ENCODE results near the gene NCEH1. TPM values are rescaled to one million over a fixed set of nuclear protein-coding genes. Genes with fewer than 3 reads are reported as not detected.
"Not testable (repeated sequence)": the region's sequence is repeated elsewhere in the genome, so short reads cannot be mapped to it uniquely, and the experiment has no call there.

Gene NCEH1
- total RNA-seq, 1 donor from 2014 or later, result 8.4 TPM

GRCh38 chr3:172609750-172610149, 101.1 kb downstream of the NCEH1 start:
- DNase-seq, result no peak

- DNase-seq, result no peak
These were observed 102.3 kb downstream of the NCEH1 start for GRCh38 chr3:172608575-172608974.

- DNase-seq, result no peak
These were observed 103.4 kb downstream of the NCEH1 start for GRCh38 chr3:172607305-172608121.

- DNase-seq, result no peak
These were observed 104.8 kb downstream of the NCEH1 start for GRCh38 chr3:172606021-172606420.

- DNase-seq, result no peak
These were observed 105.8 kb downstream of the NCEH1 start for GRCh38 chr3:172604895-172605646.

- no peak for DNase-seq
These were observed 109.6 kb downstream of the NCEH1 start for GRCh38 chr3:172601066-172601832.

- no peak for DNase-seq
These were observed 110.2 kb downstream of the NCEH1 start for GRCh38 chr3:172600644-172601065.

- DNase-seq, result no peak
These were observed 112.0 kb downstream of the NCEH1 start for GRCh38 chr3:172598904-172599303.

- no peak for DNase-seq
These were observed 114.5 kb downstream of the NCEH1 start for GRCh38 chr3:172596394-172596706.

GRCh38 chr3:172595664-172596393, 115.0 kb downstream of the NCEH1 start:
- DNase-seq, result no peak

GRCh38 chr3:172594900-172595663, 115.8 kb downstream of the NCEH1 start:
- not testable (repeated sequence) for DNase-seq

GRCh38 chr3:172592898-172593669, 117.8 kb downstream of the NCEH1 start:
- DNase-seq, result no peak

- no peak for DNase-seq
These were observed 118.7 kb downstream of the NCEH1 start for GRCh38 chr3:172591876-172592771.

GRCh38 chr3:172591125-172591605, 119.7 kb downstream of the NCEH1 start:
- no peak for DNase-seq

GRCh38 chr3:172586436-172586835, 124.4 kb downstream of the NCEH1 start:
- no peak for DNase-seq

- DNase-seq, result no peak
These were observed 124.9 kb downstream of the NCEH1 start for GRCh38 chr3:172585954-172586353.

- DNase-seq, result no peak
These were observed 128.2 kb downstream of the NCEH1 start for GRCh38 chr3:172582712-172583111.

GRCh38 chr3:172581757-172582166, 129.1 kb downstream of the NCEH1 start:
- no peak for DNase-seq

- no peak for DNase-seq
These were observed 130.0 kb downstream of the NCEH1 start for GRCh38 chr3:172580680-172581401.

All from occipital lobe (tissue), 2 donors.